ENCODE measurements around the gene DLG2. TPM values are rescaled to one million over a fixed set of nuclear protein-coding genes. Genes with fewer than 3 reads are reported as not detected.

DLG2 gene
- total and polyA plus RNA-seq, 7 donors: 0.23 to 5.3 (median 3.4) TPM

- H3K4me3 ChIP-seq: no peak overlapping the region
- ATAC-seq (no peak), DNase-seq (no peak)
- TF ChIP-seq, protein P1, sequence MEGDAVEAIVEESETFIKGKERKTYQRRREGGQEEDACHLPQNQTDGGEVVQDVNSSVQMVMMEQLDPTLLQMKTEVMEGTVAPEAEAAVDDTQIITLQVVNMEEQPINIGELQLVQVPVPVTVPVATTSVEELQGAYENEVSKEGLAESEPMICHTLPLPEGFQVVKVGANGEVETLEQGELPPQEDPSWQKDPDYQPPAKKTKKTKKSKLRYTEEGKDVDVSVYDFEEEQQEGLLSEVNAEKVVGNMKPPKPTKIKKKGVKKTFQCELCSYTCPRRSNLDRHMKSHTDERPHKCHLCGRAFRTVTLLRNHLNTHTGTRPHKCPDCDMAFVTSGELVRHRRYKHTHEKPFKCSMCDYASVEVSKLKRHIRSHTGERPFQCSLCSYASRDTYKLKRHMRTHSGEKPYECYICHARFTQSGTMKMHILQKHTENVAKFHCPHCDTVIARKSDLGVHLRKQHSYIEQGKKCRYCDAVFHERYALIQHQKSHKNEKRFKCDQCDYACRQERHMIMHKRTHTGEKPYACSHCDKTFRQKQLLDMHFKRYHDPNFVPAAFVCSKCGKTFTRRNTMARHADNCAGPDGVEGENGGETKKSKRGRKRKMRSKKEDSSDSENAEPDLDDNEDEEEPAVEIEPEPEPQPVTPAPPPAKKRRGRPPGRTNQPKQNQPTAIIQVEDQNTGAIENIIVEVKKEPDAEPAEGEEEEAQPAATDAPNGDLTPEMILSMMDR (IDR thresholded peaks at IDR 0.05): no peak
- WGBS, 3 donors: 81 to 88% (median 84%) methylated on average over 2 of the region's 2 CpGs
- H3K27me3 ChIP-seq (ENCODE audit: insufficient read depth in 3 of 3, low read length in 2 of 3): no peaks in the 10 kb centered on the region
- H3K4me1 ChIP-seq: no peaks in the 10 kb centered on the region
- intact Hi-C loops (cut with DNase I): no loop called here
- H3K27ac ChIP-seq: no peak overlapping the region
- H3K9me3 ChIP-seq: no peaks in the 10 kb centered on the region
- H3K36me3 ChIP-seq (ENCODE audit: insufficient read depth in 1 of 2, low read depth in 1 of 2): no peaks in the 10 kb centered on the region
These were observed 1131.0 kb downstream of the DLG2 start for GRCh38 chr11:84496122-84496521.

- TF ChIP-seq, protein P1 (IDR thresholded peaks at IDR 0.05): no peak
- DNase-seq (no peak), ATAC-seq (no peak)
- 67 to 71% (median 70%) methylated on average over 4 of the region's 4 CpGs for WGBS, 3 donors
- Histone ChIP-seq H3K4me3 (no peak overlapping the region), H3K27me3 (ENCODE audit: insufficient read depth in 3 of 3, low read length in 2 of 3) (no peaks in the 10 kb centered on the region), H3K36me3 (ENCODE audit: insufficient read depth in 1 of 2, low read depth in 1 of 2) (no peaks in the 10 kb centered on the region), H3K9me3 (no peaks in the 10 kb centered on the region), H3K4me1 (no peaks in the 10 kb centered on the region), H3K27ac (no peak overlapping the region)
- intact Hi-C loops (cut with DNase I): no loop called here
These were observed 1147.0 kb downstream of the DLG2 start for GRCh38 chr11:84480131-84480530.

DNA sequence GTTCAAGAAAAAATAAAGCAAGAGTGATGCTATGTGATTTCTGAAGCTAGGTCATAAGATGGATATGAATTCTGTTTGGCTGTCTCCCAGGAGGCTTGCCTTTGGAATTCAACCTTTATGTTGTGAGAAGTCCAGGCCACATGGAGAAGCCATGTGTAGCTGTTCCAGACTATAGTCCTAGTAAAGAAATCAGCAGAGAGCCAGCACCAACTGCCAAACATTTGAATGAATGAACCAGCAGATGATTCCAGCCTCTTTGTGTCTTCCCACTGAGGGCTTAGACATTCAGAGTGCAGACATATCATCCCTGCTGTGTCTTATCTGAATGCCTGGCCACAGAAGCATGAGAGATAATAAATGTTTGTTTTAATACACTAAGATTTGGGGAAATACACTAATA lies 1150.6 kb downstream of the DLG2 start:
- TF ChIP-seq, protein P1 (IDR thresholded peaks at IDR 0.05): no peak
- H3K27ac ChIP-seq: no peak overlapping the region
- H3K27me3 ChIP-seq (ENCODE audit: insufficient read depth in 3 of 3, low read length in 2 of 3): no peaks in the 10 kb centered on the region
- H3K4me1 ChIP-seq: no peaks in the 10 kb centered on the region
- H3K9me3 ChIP-seq: no peaks in the 10 kb centered on the region
- no peak overlapping the region for H3K4me3 ChIP-seq
- H3K36me3 ChIP-seq (ENCODE audit: insufficient read depth in 1 of 2, low read depth in 1 of 2): no peaks in the 10 kb centered on the region
- DNase-seq (no peak), ATAC-seq (no peak)
- intact Hi-C loops (cut with DNase I): no loop called here

- DNase-seq (no peak), ATAC-seq (no peak)
- intact Hi-C loops (cut with DNase I): no loop called here
- H3K9me3 ChIP-seq: no peaks in the 10 kb centered on the region
- no peak overlapping the region for H3K27ac ChIP-seq
- WGBS, 3 donors: 17 to 29% (median 20%) methylated on average over 1 of the region's 1 CpG
- no peaks in the 10 kb centered on the region for H3K27me3 ChIP-seq (ENCODE audit: insufficient read depth in 3 of 3, low read length in 2 of 3)
- TF ChIP-seq, protein P1 (IDR thresholded peaks at IDR 0.05): no peak
- no peaks in the 10 kb centered on the region for H3K36me3 ChIP-seq (ENCODE audit: insufficient read depth in 1 of 2, low read depth in 1 of 2)
- no peaks in the 10 kb centered on the region for H3K4me1 ChIP-seq
- H3K4me3 ChIP-seq: no peak overlapping the region
These were observed 1155.6 kb downstream of the DLG2 start for GRCh38 chr11:84471501-84471900.

DNA sequence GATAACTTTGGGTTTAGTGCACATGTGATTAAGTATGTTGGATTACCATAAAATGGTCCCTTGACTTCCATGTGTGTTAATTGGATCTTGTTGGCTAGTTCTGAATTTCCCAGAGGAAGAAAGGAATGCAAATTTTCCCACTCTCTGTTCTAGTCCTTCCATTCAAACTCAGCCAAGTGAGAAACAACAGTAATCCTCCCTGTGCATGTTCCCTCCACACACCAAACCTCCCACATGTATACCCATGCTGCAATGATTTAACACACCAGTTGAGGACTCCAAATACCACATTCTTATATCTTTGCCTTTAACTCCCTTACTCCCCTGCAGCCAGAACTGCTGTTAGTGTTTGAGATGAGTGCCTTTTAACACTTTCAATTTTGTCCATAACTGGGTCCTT lies 1158.9 kb downstream of the DLG2 start:
- Histone ChIP-seq H3K9me3 (no peaks in the 10 kb centered on the region), H3K27me3 (ENCODE audit: insufficient read depth in 3 of 3, low read length in 2 of 3) (no peaks in the 10 kb centered on the region), H3K4me3 (no peak overlapping the region), H3K36me3 (ENCODE audit: insufficient read depth in 1 of 2, low read depth in 1 of 2) (no peaks in the 10 kb centered on the region), H3K27ac (no peak overlapping the region), H3K4me1 (no peaks in the 10 kb centered on the region)
- TF ChIP-seq, protein P1 (IDR thresholded peaks at IDR 0.05): no peak
- intact Hi-C loops (cut with DNase I): no loop called here
- DNase-seq: no peak
- no peak for ATAC-seq
